HG03521 (cell line): Measurements from ENCODE around the gene CDK5RAP3.
"Not testable (repeated sequence)": the region's sequence is repeated elsewhere in the genome, so short reads cannot be mapped to it uniquely, and the experiment has no call there.

Experiments
- ATAC-seq: cut with Tn5 transposase; IDR thresholded peaks from one replicate; pipeline ENCODE4 v1.9.1; 2021; ENCODE audit warnings: mild to moderate bottlenecking, moderate library complexity; ENCODE audit not compliant: unreplicated experiment

Gene CDK5RAP3

GRCh38 chr17:47996201-47996600, 25.3 kb downstream of the CDK5RAP3 start:
- ATAC-seq = no peak

GRCh38 chr17:47997586-47997985, 26.7 kb downstream of the CDK5RAP3 start:
- ATAC-seq = no peak

GRCh38 chr17:47998044-47998443, 27.1 kb downstream of the CDK5RAP3 start:
- ATAC-seq = no peak

- ATAC-seq = no peak
Measured at GRCh38 chr17:47999582-47999981, 28.7 kb downstream of the CDK5RAP3 start.

GRCh38 chr17:48001197-48001596, 30.3 kb downstream of the CDK5RAP3 start:
- ATAC-seq = no peak

GRCh38 chr17:48001657-48002056, 30.7 kb downstream of the CDK5RAP3 start:
- ATAC-seq = not testable (repeated sequence)

GRCh38 chr17:48002266-48002915, 31.5 kb downstream of the CDK5RAP3 start:
- no peak for ATAC-seq

- no peak for ATAC-seq
Measured at GRCh38 chr17:48002916-48003416, 32.1 kb downstream of the CDK5RAP3 start.

GRCh38 chr17:48003417-48004151, 32.7 kb downstream of the CDK5RAP3 start:
- no peak for ATAC-seq

GRCh38 chr17:48004983-48005382, 34.1 kb downstream of the CDK5RAP3 start:
- ATAC-seq = no peak

GRCh38 chr17:48006936-48007709, 36.2 kb downstream of the CDK5RAP3 start:
- no peak for ATAC-seq

GRCh38 chr17:48010193-48010592, 39.3 kb downstream of the CDK5RAP3 start:
- ATAC-seq = no peak

GRCh38 chr17:48011405-48012150, 40.7 kb downstream of the CDK5RAP3 start:
- ATAC-seq = no peak

- ATAC-seq = no peak
Measured at GRCh38 chr17:48012151-48012520, 41.2 kb downstream of the CDK5RAP3 start.

GRCh38 chr17:48012654-48013053, 41.7 kb downstream of the CDK5RAP3 start:
- no peak for ATAC-seq

GRCh38 chr17:48013876-48014594, 43.1 kb downstream of the CDK5RAP3 start:
- ATAC-seq = no peak

GRCh38 chr17:48014595-48015111, 43.7 kb downstream of the CDK5RAP3 start:
- ATAC-seq = no peak

GRCh38 chr17:48016112-48016511, 45.2 kb downstream of the CDK5RAP3 start:
- no peak for ATAC-seq

GRCh38 chr17:48017817-48018158, 46.9 kb downstream of the CDK5RAP3 start:
- not testable (repeated sequence) for ATAC-seq

- ATAC-seq = no peak
Measured at GRCh38 chr17:48021934-48022333, 51.0 kb downstream of the CDK5RAP3 start.
